CD4-positive, alpha-beta memory T cell (primary cell): Measurements from ENCODE around the gene SHH. TPM values are rescaled to one million over a fixed set of nuclear protein-coding genes. Genes with fewer than 3 reads are reported as not detected.

ENCODE experiments used
- CTCF ChIA-PET: fragments of 350-600 bp; sonication (Branson Sonifier 250); formaldehyde crosslinking; loops from one replicate; lab custom pipeline; 2021; ENCODE audit warnings: inconsistent platforms; ENCODE audit not compliant: partially characterized antibody; lab: Charles Lee
- POLR2A ChIA-PET: fragments of 350-600 bp; sonication (Branson Sonifier 250); formaldehyde crosslinking; loops from one replicate; lab custom pipeline; 2021; ENCODE audit not compliant: partially characterized antibody; lab: Charles Lee
- DNase-seq, 5 donors: peaks; one replicate each; pipeline versions ENCODE4 v3.0.0 to v3.0.0-alpha.2; 2020 to 2022; ENCODE audit warnings: mixed read lengths in 1 of 5
- H3K27ac ChIP-seq: one replicate; pipeline ENCODE4 v1.7.0; 2013; ENCODE audit warnings: low read depth, low read length
- H3K27me3 ChIP-seq: 2 replicates; pipeline ENCODE4 v1.7.0; 2013; ENCODE audit warnings: mild to moderate bottlenecking, low read length, moderate library complexity; ENCODE audit not compliant: insufficient read depth
- H3K36me3 ChIP-seq: 2 replicates; pipeline ENCODE4 v1.7.0; 2013; ENCODE audit warnings: mild to moderate bottlenecking, low read length, moderate library complexity; ENCODE audit not compliant: insufficient read depth
- H3K4me1 ChIP-seq: 2 replicates; pipeline ENCODE4 v1.7.0; 2013; ENCODE audit warnings: mild to moderate bottlenecking, low read length, moderate library complexity; ENCODE audit not compliant: insufficient read depth
- H3K4me3 ChIP-seq, 2 donors: one replicate each; pipeline ENCODE4 v1.7.0; 2013; ENCODE audit warnings: low read length in 2 of 2, mild to moderate bottlenecking in 1 of 2
- H3K9me3 ChIP-seq, 2 donors: one replicate each; pipeline ENCODE4 v1.7.0; 2013; ENCODE audit warnings: low read length in 2 of 2, control low read depth in 1 of 2; ENCODE audit not compliant: control insufficient read depth in 1 of 2
- H3K27ac Mint-ChIP-seq, 7 donors: one replicate each; pipeline ENCODE4 v1.8.0; 2020 to 2021; ENCODE audit warnings: mixed read lengths in 7 of 7, mild to moderate bottlenecking in 6 of 7, inconsistent platforms in 3 of 7, moderate library complexity in 3 of 7
- H3K27me3 Mint-ChIP-seq, 2 donors: one replicate each; pipeline ENCODE4 v1.8.0; 2020 to 2021; ENCODE audit warnings: mixed read lengths in 2 of 2
- H3K36me3 Mint-ChIP-seq, 2 donors: one replicate each; pipeline ENCODE4 v1.8.0; 2020 to 2021; ENCODE audit warnings: mixed read lengths in 2 of 2, inconsistent platforms in 1 of 2, mild to moderate bottlenecking in 1 of 2
- H3K4me1 Mint-ChIP-seq, 4 donors: one replicate each; pipeline ENCODE4 v1.8.0; 2020 to 2021; ENCODE audit warnings: mixed read lengths in 4 of 4, mild to moderate bottlenecking in 1 of 4
- H3K4me3 Mint-ChIP-seq, 8 donors: one replicate each; pipeline ENCODE4 v1.8.0; 2020 to 2021; ENCODE audit warnings: mixed read lengths in 8 of 8, mild to moderate bottlenecking in 7 of 8, moderate library complexity in 6 of 8, inconsistent platforms in 3 of 8
- H3K9me3 Mint-ChIP-seq, 8 donors: one replicate each; pipeline ENCODE4 v1.8.0; 2020 to 2021; ENCODE audit warnings: mixed read lengths in 8 of 8, mild to moderate bottlenecking in 5 of 8, inconsistent platforms in 3 of 8, moderate library complexity in 1 of 8
- intact Hi-C: fragments of 100-400 bp; cut with micrococcal nuclease; formaldehyde crosslinking; loops from one replicate; pipeline ENCODE4 v1.15.1; 2023
- polyA plus RNA-seq, 2 donors: library from polyadenylated mRNA; unstranded; fragments of 300-500 nt; fragmentation: Illumina TruSeq; gene quantifications; one replicate each; pipeline ENCODE4 v1.2.3, GENCODE V29; 2021
- total RNA-seq, 2 experiments: library from RNA; stranded (reverse); gene quantifications; one replicate each; pipeline ENCODE4 v1.2.3, GENCODE V29; 2021

SHH gene
- total and polyA plus RNA-seq, 4 experiments from 2014 or later: 0.03 TPM; not detected in 3

- H3K27me3 Mint-ChIP-seq: peaks cover 0 to 10% of the 10 kb centered on the region in 2 donors
- peaks cover 0 to 8% (median 1%) of the 10 kb centered on the region in 8 donors for H3K9me3 Mint-ChIP-seq
- no peaks in the 10 kb centered on the region for H3K36me3 ChIP-seq
- H3K27ac ChIP-seq: no peak overlapping the region
- H3K4me3 Mint-ChIP-seq: no peak overlapping the region
- H3K9me3 ChIP-seq: no peaks in the 10 kb centered on the region
- no peak overlapping the region for H3K27ac Mint-ChIP-seq
- no peaks in the 10 kb centered on the region for H3K36me3 Mint-ChIP-seq
- H3K4me3 ChIP-seq: no peak overlapping the region
- DNase-seq: no peak
- ChIA-PET CTCF (no interaction called here), POLR2A (no interaction called here)
- intact Hi-C loops: no loop called here
- no peaks in the 10 kb centered on the region for H3K27me3 ChIP-seq
- no peaks in the 10 kb centered on the region for H3K4me1 Mint-ChIP-seq
- no peaks in the 10 kb centered on the region for H3K4me1 ChIP-seq
Observed at GRCh38 chr7:155852426-155853301, 40.4 kb upstream of the SHH start.

- Histone ChIP-seq H3K27ac (no peak overlapping the region), H3K9me3 (no peaks in the 10 kb centered on the region), H3K27me3 (no peaks in the 10 kb centered on the region), H3K36me3 (no peaks in the 10 kb centered on the region), H3K4me3 (no peak overlapping the region), H3K4me1 (no peaks in the 10 kb centered on the region)
- peaks cover 0 to 8% (median 1%) of the 10 kb centered on the region in 8 donors for H3K9me3 Mint-ChIP-seq
- no peak overlapping the region for H3K4me3 Mint-ChIP-seq
- ChIA-PET CTCF (no interaction called here), POLR2A (no interaction called here)
- H3K27me3 Mint-ChIP-seq: peaks cover 0 to 10% of the 10 kb centered on the region in 2 donors
- intact Hi-C loops: no loop called here
- no peaks in the 10 kb centered on the region for H3K4me1 Mint-ChIP-seq
- H3K36me3 Mint-ChIP-seq: no peaks in the 10 kb centered on the region
- no peak overlapping the region for H3K27ac Mint-ChIP-seq
- no peak for DNase-seq
Observed at GRCh38 chr7:155851892-155852291, 39.6 kb upstream of the SHH start.

GRCh38 chr7:155850766-155851678 lies 38.8 kb upstream of the SHH start:
- H3K4me1 ChIP-seq: no peaks in the 10 kb centered on the region
- no peak overlapping the region for H3K27ac ChIP-seq
- no peaks in the 10 kb centered on the region for H3K27me3 ChIP-seq
- H3K4me3 ChIP-seq: no peak overlapping the region
- H3K27me3 Mint-ChIP-seq: peaks cover 0 to 10% of the 10 kb centered on the region in 2 donors
- ChIA-PET POLR2A (no interaction called here), CTCF (no interaction called here)
- no peak overlapping the region for H3K4me3 Mint-ChIP-seq
- H3K36me3 Mint-ChIP-seq: no peaks in the 10 kb centered on the region
- peaks cover 0 to 8% (median 1%) of the 10 kb centered on the region in 8 donors for H3K9me3 Mint-ChIP-seq
- DNase-seq: no peak
- intact Hi-C loops: no loop called here
- no peaks in the 10 kb centered on the region for H3K4me1 Mint-ChIP-seq
- no peak overlapping the region for H3K27ac Mint-ChIP-seq
- no peaks in the 10 kb centered on the region for H3K9me3 ChIP-seq
- H3K36me3 ChIP-seq: no peaks in the 10 kb centered on the region

- Mint-ChIP-seq H3K4me3 (no peak overlapping the region), H3K9me3 (peaks cover 0 to 5% (median 1%) of the 10 kb centered on the region in 8 donors), H3K36me3 (no peaks in the 10 kb centered on the region), H3K4me1 (no peaks in the 10 kb centered on the region), H3K27ac (no peak overlapping the region), H3K27me3 (peaks cover 0 to 10% of the 10 kb centered on the region in 2 donors)
- H3K36me3 ChIP-seq: no peaks in the 10 kb centered on the region
- ChIA-PET POLR2A (no interaction called here), CTCF (no interaction called here)
- intact Hi-C loops: no loop called here
- no peaks in the 10 kb centered on the region for H3K27me3 ChIP-seq
- no peaks in the 10 kb centered on the region for H3K9me3 ChIP-seq
- H3K4me1 ChIP-seq: no peaks in the 10 kb centered on the region
- no peak overlapping the region for H3K27ac ChIP-seq
- no peak for DNase-seq
- no peak overlapping the region for H3K4me3 ChIP-seq
Observed at GRCh38 chr7:155850001-155850436, 37.8 kb upstream of the SHH start.

GRCh38 chr7:155848691-155849669 lies 36.7 kb upstream of the SHH start:
- Histone ChIP-seq H3K9me3 (no peaks in the 10 kb centered on the region), H3K4me3 (no peak overlapping the region), H3K27me3 (no peaks in the 10 kb centered on the region), H3K36me3 (no peaks in the 10 kb centered on the region), H3K4me1 (no peaks in the 10 kb centered on the region), H3K27ac (no peak overlapping the region)
- Mint-ChIP-seq H3K27ac (no peak overlapping the region), H3K27me3 (peaks cover 0 to 10% of the 10 kb centered on the region in 2 donors), H3K4me3 (no peak overlapping the region), H3K9me3 (peaks cover 0 to 2% (median 0%) of the 10 kb centered on the region in 8 donors), H3K36me3 (no peaks in the 10 kb centered on the region), H3K4me1 (no peaks in the 10 kb centered on the region)
- intact Hi-C loops: no loop called here
- POLR2A ChIA-PET: no interaction called here
- CTCF ChIA-PET: no interaction called here
- DNase-seq: no peak

- no peak overlapping the region for H3K4me3 Mint-ChIP-seq
- peaks cover 0 to 2% (median 0%) of the 10 kb centered on the region in 8 donors for H3K9me3 Mint-ChIP-seq
- H3K4me3 ChIP-seq: no peak overlapping the region
- ChIA-PET CTCF (no interaction called here), POLR2A (no interaction called here)
- H3K27me3 ChIP-seq: no peaks in the 10 kb centered on the region
- intact Hi-C loops: no loop called here
- H3K4me1 ChIP-seq: no peaks in the 10 kb centered on the region
- no peaks in the 10 kb centered on the region for H3K36me3 ChIP-seq
- H3K27ac ChIP-seq: no peak overlapping the region
- DNase-seq: no peak
- H3K27ac Mint-ChIP-seq: no peak overlapping the region
- H3K4me1 Mint-ChIP-seq: no peaks in the 10 kb centered on the region
- peaks cover 0 to 10% of the 10 kb centered on the region in 2 donors for H3K27me3 Mint-ChIP-seq
- H3K36me3 Mint-ChIP-seq: no peaks in the 10 kb centered on the region
- no peaks in the 10 kb centered on the region for H3K9me3 ChIP-seq
Observed at GRCh38 chr7:155847821-155848435, 35.7 kb upstream of the SHH start.
